Endothelial cell of umbilical vein (primary cell): ENCODE measurements around the gene FUT8.

Source experiments
- POLR2A ChIP-seq: IDR thresholded peaks from 2 replicates; pipeline ENCODE4 v1.6.1; 2012; ENCODE audit warnings: low read depth, mild to moderate bottlenecking, control low read depth, low read length
- POLR2AphosphoS5 ChIP-seq: IDR thresholded peaks from 2 replicates; pipeline ENCODE4 v1.6.1; 2012; ENCODE audit warnings: low read depth, mild to moderate bottlenecking, control low read depth, low read length, moderate library complexity; ENCODE audit not compliant: insufficient read depth
- TF ChIP-seq, protein P1 (sequence below), 2 donors: IDR thresholded peaks; 1 replicate in 1 of 2; 2 replicates in 1 of 2; pipeline ENCODE4 v1.5.1; 2011; ENCODE audit warnings: low read length in 2 of 2, mild to moderate bottlenecking in 2 of 2, moderate library complexity in 2 of 2, control low read depth in 1 of 2, inconsistent platforms in 1 of 2, low read depth in 1 of 2; ENCODE audit not compliant: insufficient read depth in 1 of 2; ENCODE audit errors: extremely low read depth in 1 of 2

DNA sequence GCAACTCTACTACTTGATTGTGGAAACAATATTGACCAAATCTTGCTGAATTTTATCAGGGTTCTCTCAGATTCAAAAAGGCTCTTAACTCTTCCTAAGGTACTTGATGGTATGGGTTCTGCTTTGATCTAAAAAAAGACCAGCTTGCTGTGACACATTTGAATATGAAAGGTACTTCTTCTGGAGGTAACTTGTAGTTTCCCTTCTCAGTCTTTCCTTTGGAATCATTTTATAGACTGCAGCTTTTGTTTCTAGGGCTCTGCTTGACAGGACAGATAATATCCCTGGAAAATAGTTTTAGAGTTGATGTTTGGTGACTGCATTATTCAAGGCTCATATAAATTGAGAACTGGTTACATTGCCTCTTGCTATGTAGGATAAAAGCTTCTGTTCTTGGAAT is 251.9 kb downstream of the FUT8 start:
- TF ChIP-seq, protein P1, sequence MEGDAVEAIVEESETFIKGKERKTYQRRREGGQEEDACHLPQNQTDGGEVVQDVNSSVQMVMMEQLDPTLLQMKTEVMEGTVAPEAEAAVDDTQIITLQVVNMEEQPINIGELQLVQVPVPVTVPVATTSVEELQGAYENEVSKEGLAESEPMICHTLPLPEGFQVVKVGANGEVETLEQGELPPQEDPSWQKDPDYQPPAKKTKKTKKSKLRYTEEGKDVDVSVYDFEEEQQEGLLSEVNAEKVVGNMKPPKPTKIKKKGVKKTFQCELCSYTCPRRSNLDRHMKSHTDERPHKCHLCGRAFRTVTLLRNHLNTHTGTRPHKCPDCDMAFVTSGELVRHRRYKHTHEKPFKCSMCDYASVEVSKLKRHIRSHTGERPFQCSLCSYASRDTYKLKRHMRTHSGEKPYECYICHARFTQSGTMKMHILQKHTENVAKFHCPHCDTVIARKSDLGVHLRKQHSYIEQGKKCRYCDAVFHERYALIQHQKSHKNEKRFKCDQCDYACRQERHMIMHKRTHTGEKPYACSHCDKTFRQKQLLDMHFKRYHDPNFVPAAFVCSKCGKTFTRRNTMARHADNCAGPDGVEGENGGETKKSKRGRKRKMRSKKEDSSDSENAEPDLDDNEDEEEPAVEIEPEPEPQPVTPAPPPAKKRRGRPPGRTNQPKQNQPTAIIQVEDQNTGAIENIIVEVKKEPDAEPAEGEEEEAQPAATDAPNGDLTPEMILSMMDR (IDR thresholded peaks at IDR 0.05; ENCODE audit: extremely low read depth in 1 of 2, insufficient read depth in 1 of 2, low read depth in 1 of 2, low read length in 2 of 2): no peak
- TF ChIP-seq POLR2A (no peak), POLR2AphosphoS5 (no peak)
